Neural progenitor cell (in vitro differentiated cells): ENCODE results near the gene BICD1.

Experiments
- EZH2phosphoT487 ChIP-seq: fragments of 200-600 bp; sonication (generic); IDR thresholded peaks from 2 replicates; pipeline ENCODE4 v1.6.1; 2017; ENCODE audit warnings: antibody characterized with exemption
- TF ChIP-seq, protein P1 (sequence below): fragments of 200-600 bp; sonication (generic); IDR thresholded peaks from 2 replicates; pipeline ENCODE4 v1.5.1; 2017; ENCODE audit warnings: antibody characterized with exemption, mild to moderate bottlenecking

DNA sequence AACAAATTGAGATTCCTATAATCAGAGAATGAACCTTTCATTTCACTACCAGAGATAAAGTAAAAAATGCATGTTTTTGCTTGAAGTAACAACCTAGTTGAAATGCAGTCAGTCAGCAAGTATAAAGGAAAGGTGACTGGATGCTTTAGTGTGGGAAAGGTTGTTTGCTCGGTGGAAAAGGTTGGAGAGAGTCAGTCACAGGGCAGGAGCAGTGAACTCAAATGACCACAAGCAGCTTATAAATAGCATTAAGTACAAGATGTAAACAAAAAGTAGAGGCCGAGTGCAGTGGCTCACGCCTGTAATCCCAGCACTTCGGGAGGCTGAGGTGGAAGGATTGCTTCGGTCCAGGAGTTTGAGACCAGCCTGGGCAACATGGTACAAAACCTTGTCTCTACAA is 194.6 kb downstream of the BICD1 start:
- TF ChIP-seq, protein P1, sequence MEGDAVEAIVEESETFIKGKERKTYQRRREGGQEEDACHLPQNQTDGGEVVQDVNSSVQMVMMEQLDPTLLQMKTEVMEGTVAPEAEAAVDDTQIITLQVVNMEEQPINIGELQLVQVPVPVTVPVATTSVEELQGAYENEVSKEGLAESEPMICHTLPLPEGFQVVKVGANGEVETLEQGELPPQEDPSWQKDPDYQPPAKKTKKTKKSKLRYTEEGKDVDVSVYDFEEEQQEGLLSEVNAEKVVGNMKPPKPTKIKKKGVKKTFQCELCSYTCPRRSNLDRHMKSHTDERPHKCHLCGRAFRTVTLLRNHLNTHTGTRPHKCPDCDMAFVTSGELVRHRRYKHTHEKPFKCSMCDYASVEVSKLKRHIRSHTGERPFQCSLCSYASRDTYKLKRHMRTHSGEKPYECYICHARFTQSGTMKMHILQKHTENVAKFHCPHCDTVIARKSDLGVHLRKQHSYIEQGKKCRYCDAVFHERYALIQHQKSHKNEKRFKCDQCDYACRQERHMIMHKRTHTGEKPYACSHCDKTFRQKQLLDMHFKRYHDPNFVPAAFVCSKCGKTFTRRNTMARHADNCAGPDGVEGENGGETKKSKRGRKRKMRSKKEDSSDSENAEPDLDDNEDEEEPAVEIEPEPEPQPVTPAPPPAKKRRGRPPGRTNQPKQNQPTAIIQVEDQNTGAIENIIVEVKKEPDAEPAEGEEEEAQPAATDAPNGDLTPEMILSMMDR = no peak
- TF ChIP-seq EZH2phosphoT487 = no peak
